ENCODE results near the gene HDAC2.

HDAC2 gene

GRCh38 chr6:113967777-113968176 lies 3.2 kb downstream of the HDAC2 start:
- no peak for TF ChIP-seq TCF4 (CRISPR knock-in tag; IDR thresholded peaks at IDR 0.05; ENCODE audit: borderline replicate concordance)
- no peak for TF ChIP-seq POU6F1 (CRISPR knock-in tag; IDR thresholded peaks at IDR 0.05; ENCODE audit: borderline replicate concordance, low read depth)
- no peak for TF ChIP-seq ZFP30 (CRISPR knock-in tag; IDR thresholded peaks at IDR 0.05)
- TF ChIP-seq ARNTL (CRISPR knock-in tag; IDR thresholded peaks at IDR 0.05; ENCODE audit: borderline replicate concordance, low read depth), result no peak
- no peak for TF ChIP-seq TSHZ2 (CRISPR knock-in tag; IDR thresholded peaks at IDR 0.05)
- no peak for TF ChIP-seq ZNF8 (CRISPR knock-in tag; IDR thresholded peaks at IDR 0.05)
- TF ChIP-seq ZNF70 (CRISPR knock-in tag; IDR thresholded peaks at IDR 0.05), result no peak
- no peak for TF ChIP-seq PPARA (CRISPR knock-in tag; IDR thresholded peaks at IDR 0.05; ENCODE audit: borderline replicate concordance)
- ATAC-seq, result no peak

GRCh38 chr6:113960795-113961194 lies 10.2 kb downstream of the HDAC2 start:
- no peak for ATAC-seq

GRCh38 chr6:113959235-113959634 lies 11.7 kb downstream of the HDAC2 start:
- ATAC-seq, result no peak
- no peak for TF ChIP-seq CREB5 (CRISPR knock-in tag; IDR thresholded peaks at IDR 0.05; ENCODE audit: low read depth)
- no peak for TF ChIP-seq TCF4 (CRISPR knock-in tag; IDR thresholded peaks at IDR 0.05; ENCODE audit: borderline replicate concordance)
- no peak for TF ChIP-seq TOX (CRISPR knock-in tag; IDR thresholded peaks at IDR 0.05; ENCODE audit: borderline replicate concordance)
- TF ChIP-seq ARNTL (CRISPR knock-in tag; IDR thresholded peaks at IDR 0.05; ENCODE audit: borderline replicate concordance, low read depth), result no peak
- no peak for TF ChIP-seq ZNF8 (CRISPR knock-in tag; IDR thresholded peaks at IDR 0.05)
- no peak for TF ChIP-seq ESRRG (CRISPR knock-in tag; IDR thresholded peaks at IDR 0.05)
- TF ChIP-seq OSR1 (CRISPR knock-in tag; IDR thresholded peaks at IDR 0.05), result no peak

More at GRCh38 chr6:113960795-113961194, 10.2 kb downstream of the HDAC2 start:
- TF ChIP-seq ZNF70 (CRISPR knock-in tag; IDR thresholded peaks at IDR 0.05) (no peak), ZFP30 (CRISPR knock-in tag; IDR thresholded peaks at IDR 0.05) (no peak), PATZ1 (CRISPR knock-in tag; IDR thresholded peaks at IDR 0.05; ENCODE audit: borderline replicate concordance) (no peak), CSDC2 (CRISPR knock-in tag; IDR thresholded peaks at IDR 0.05) (no peak), ZC3H10 (CRISPR knock-in tag; IDR thresholded peaks at IDR 0.05) (no peak), GLIS3 (CRISPR knock-in tag; IDR thresholded peaks at IDR 0.05) (no peak), TOX (CRISPR knock-in tag; IDR thresholded peaks at IDR 0.05; ENCODE audit: borderline replicate concordance) (no peak), TSHZ2 (CRISPR knock-in tag; IDR thresholded peaks at IDR 0.05) (no peak)

- no peak for ATAC-seq
- TF ChIP-seq ZNF565 (CRISPR knock-in tag; conservative IDR thresholded peaks at IDR 0.05; ENCODE audit: low read depth) (no peak), OSR1 (CRISPR knock-in tag; IDR thresholded peaks at IDR 0.05) (no peak), ISL1 (CRISPR knock-in tag; IDR thresholded peaks at IDR 0.05) (no peak), ESRRG (CRISPR knock-in tag; IDR thresholded peaks at IDR 0.05) (no peak), TOX (CRISPR knock-in tag; IDR thresholded peaks at IDR 0.05; ENCODE audit: borderline replicate concordance) (no peak), TSHZ2 (CRISPR knock-in tag; IDR thresholded peaks at IDR 0.05) (no peak), PATZ1 (CRISPR knock-in tag; IDR thresholded peaks at IDR 0.05; ENCODE audit: borderline replicate concordance) (no peak)
Measured at GRCh38 chr6:113954653-113955052, 16.3 kb downstream of the HDAC2 start.

Data from SK-N-SH treated with all-trans-retinoic acid at 6 μM for 48 hours (cell line).